ENCODE results near the gene AP2M1.
"Not testable (repeated sequence)": the region's sequence is repeated elsewhere in the genome, so short reads cannot be mapped to it uniquely, and the experiment has no call there.

The AP2M1 gene

DNA sequence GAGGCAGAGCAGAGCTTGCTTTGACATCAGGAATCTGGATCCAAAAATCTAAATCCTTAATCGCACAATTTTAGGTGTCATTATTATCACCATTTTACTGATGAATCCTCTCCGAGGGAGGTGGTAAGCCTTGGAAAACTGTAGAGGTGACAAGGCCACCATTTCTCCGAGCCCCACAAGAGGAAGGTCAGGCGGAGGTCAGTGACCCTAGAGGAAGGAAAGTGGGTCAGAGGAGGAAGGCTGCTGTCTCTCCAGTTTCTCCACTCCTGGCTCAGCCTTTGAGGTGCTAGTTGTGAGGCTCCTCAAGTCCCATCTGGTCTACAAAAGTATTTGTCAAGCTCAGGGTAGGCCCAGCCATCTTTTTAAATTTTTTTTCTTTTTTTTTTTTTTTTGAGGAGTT lies 16.3 kb upstream of the AP2M1 start:
- no peak for FAIRE-seq

DNA sequence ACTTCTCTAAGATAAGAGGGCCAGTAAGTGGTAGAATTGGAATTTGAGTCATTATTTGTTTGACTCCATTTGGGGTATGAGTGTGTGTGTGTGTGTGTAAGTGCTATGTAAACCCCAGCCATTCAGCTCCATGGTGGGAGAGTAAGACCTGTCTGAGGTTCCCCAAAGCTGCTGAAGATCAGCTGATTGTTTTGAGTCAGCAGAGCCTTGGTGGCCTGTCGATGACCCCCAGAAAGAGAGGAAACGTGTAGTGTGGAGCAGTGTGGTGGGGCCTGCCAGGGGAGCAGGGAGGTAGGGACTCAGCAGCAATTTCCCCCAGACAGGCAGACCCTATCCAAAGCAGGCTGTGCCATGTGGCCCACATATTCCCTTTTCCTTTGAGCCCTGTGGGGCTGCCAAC lies 14.2 kb upstream of the AP2M1 start:
- no peak for FAIRE-seq

DNA sequence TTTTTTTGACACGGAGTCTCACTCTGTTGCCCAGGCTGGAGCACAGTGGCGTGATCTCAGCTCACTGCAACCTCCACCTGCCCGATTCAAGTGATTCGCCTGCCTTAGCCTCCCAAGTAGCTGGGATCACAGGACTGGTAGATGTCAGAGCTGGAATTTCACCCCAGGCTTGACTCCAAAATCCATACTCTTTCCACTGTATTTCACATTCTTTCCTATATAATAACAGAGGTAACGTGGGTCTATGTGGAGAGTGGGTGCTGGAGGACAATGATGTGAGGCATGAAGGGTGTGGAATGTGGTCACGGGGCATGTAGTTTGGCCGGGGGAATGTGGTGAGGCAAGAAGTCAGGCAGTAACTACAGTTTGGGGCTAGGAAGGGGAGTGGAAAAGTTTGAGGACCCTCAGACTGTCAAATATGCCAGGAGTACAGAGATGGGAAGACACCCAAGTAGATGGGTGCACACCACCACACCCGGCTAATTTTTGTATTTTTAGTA lies 12.0 kb upstream of the AP2M1 start:
- not testable (repeated sequence) for FAIRE-seq

DNA sequence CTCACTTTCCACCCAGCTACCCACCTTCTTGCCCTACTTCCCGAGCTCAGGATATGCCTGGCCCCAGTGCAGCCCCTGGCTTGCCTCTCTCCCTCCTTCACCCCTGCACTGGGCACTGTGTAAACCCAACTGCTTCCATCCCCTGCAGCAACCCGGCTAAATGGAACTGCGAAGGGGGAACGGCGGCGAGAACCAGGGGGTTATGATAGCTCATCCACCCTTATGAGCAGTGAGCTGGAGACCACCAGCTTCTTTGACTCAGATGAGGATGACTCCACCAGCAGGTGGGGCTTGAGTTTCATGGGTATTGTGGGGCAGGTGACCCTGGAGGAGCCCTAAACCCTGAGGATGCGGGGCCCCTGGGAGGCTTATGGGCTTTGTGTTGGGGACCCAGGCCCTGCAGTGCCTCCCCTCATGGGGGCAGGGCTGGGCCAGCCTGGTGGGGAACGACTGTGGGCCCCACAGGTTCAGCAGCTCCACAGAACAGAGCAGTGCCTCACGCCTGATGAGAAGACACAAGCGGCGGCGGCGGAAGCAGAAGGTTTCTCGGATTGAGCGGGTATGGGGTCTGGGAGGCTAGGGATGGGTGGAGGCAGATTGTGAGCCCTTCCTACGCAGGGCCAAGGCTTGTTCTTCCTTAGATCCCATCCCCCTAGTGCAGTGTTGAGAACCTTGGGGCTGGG lies 9.9 kb upstream of the AP2M1 start:
- no peak for FAIRE-seq

DNA sequence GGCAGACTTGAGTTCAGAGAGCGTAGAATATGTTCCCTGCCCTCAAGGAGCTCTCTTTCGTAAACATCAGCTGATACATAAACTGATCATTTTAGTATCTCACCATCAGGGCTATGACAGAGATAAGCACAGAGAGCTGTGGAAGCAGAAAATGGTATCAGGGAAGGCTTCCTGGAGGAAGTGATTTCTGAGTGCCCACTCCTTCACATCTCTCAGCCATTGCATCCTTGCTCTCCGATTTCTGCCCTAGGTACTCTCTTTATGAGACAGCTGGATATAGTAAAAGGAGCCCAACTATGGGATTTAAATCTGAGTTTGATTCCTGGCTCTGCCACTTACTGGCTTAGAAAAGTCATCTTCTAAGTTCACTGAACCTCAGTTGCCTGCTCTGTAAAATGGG lies 9.1 kb upstream of the AP2M1 start:
- no peak for FAIRE-seq

DNA sequence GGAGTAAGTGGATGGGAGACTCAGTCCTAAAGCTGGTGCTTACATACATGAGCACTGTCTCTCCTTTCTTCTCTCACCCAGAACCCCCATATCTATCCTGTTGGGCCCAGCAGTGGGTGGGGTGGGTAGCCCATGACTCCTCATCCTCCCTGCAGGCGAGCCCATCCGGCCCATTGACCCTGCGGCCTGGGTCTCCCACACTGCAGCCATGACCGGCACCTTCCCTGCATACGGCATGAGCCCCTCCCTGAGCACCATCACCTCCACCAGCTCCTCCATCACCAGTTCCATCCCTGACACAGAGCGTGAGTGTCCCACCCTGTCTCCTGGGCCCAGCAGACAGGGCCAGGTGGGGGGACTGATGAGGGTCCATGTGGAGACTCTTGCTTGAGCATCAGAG lies 8.0 kb upstream of the AP2M1 start:
- FAIRE-seq, result no peak

DNA sequence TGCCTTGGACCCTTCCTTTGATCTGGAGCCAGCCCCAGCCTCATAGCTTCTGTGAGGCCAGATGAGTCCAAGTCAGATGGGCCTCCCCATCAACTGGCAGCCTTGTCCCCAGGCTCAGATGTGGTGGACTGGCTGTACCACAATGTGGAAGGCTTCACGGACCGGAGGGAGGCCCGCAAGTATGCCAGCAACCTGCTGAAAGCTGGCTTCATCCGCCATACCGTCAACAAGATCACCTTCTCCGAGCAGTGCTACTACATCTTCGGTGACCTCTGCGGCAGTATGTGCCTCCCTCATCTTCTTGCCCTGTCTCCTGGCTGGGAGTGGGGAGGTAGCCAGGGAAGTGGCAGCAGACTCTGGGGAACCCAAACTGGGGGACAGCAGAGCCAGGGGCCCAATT lies 6.9 kb upstream of the AP2M1 start:
- FAIRE-seq, result no peak

DNA sequence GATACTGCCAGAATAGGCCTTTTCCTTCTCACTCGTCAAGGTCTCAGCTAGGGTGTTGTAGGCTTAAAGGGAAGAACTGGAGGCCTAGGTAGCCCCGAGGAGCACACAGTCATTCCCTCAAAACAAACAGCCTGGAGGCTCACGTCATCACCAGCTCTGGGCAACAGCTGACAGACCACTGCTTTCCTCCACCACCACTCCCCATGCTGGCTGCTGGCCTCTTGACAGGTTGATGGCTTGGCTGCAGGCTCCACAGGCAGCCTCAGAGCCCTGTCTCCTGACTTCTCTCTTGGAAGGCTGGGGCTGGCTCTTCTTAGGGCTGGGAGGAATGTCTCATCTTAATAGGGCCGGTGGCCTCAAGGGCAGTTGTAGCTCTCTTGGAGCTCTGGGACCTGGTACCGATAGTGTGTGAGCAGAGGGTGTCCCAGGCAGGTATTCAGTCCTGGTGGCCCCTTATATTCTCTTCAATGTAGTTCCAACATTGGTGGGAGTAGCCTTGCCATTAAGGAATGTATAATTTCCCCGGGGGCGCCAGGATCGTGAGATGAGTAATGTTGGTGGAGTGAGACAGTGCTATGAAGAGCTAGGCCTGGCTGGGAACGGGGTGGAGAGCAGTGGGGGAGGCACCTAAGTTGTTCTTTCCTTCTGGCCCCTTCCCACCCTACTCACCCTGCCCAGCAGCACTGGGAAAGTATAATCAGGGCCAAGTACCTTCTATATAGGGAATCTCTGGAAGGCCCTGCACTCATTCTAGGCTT lies 6.1 kb upstream of the AP2M1 start:
- no peak for FAIRE-seq

DNA sequence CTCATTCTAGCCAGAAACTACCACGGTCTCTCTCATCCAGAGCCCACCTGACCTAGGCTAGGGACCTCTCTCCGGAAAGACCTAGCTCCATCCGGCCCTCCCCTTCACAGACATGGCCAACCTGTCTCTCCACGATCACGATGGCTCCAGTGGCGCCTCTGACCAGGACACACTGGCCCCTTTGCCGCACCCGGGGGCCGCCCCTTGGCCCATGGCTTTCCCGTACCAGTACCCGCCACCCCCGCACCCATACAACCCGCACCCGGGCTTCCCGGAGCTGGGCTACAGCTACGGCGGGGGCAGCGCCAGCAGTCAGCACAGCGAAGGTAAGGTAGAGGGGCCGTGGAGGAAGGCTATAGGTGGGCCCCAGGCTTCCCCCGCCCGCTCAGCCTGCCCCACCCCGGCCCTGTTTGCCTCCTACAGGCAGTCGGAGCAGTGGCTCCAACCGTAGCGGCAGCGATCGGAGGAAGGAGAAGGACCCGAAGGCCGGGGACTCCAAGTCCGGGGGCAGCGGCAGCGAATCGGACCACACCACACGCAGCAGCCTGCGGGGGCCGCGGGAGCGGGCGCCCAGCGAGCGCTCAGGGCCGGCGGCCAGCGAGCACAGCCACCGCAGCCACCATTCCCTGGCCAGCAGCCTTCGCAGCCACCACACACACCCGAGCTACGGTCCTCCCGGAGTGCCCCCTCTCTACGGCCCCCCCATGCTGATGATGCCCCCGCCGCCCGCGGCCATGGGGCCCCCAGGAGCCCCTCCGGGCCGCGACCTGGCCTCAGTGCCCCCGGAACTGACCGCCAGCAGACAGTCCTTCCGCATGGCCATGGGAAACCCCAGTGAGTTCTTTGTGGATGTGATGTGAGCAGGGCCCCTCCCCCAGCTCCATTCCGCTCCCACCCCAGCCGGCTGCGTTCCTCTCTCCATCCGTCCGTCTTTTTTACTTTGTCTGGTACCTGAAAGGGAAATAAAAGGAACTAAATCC lies 4.5 kb upstream of the AP2M1 start:
- no peak for FAIRE-seq

DNA sequence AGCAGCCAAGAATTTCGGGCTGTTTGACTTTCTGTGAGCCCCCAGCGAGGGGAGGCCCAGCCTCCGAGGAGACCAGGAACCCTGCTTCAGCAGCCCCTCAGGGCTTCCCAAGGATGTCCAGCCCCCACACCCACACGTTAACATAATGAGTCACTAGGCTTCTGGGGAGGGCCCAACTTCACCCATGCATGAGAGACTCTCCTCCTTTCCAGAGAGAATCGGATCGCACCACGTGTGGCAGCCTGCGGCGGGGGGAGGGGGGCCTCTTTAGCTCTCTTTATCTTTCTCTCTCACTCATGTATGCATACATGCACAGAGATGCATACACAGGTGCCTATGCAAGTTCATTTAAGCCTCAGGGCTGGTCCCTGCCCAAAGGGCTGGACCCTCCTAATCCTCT lies 3.1 kb upstream of the AP2M1 start:
- no peak for FAIRE-seq

DNA sequence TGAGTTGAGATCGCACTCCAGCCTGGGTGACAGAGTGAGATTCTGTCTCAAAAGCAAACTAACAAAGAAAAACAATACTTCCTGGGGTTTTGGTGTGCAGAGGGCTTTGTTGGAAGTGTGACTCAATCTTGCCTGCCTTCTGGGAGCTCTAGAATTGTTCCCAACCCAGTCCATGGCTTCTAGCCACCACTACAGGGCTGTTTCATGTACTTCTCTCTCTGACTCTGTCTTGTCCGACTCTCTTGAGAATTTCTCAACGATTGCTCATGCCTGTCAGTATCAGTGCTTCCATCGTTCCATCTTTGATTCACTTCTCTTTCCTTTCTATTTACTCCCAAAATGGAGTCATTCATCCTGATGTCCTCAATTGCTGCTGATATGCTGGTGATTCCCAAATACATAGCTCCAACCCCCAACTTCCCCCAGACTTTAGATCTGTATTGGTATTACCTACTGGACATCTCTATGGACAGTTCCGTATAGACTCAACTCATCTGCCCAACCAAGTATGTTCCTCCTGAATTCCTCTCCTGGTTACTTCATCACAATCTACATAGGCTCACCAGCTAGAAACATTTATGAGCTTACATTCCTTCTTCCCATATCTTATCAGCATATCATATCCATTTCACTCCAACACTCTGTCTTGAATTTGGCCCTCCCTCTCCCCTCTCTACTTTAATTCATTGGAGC lies 1.8 kb upstream of the AP2M1 start:
- FAIRE-seq, result no peak

DNA sequence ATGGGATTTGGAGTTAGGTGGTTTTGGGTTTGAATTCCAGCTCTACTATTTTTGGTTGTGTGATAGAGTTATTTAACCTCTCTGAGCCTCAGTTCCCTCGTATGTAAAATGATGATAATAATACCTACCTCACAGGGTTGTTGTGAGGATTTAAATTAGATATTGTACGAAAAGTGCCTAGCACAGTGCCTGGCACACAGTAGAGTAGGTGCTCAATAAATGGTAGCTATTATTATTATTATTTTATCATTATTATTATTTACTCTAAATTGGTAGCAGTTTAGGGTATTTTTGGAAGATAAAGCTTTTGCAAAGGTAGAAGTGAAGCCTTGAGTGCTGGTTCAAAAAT lies 1.3 kb upstream of the AP2M1 start:
- no peak for FAIRE-seq

DNA sequence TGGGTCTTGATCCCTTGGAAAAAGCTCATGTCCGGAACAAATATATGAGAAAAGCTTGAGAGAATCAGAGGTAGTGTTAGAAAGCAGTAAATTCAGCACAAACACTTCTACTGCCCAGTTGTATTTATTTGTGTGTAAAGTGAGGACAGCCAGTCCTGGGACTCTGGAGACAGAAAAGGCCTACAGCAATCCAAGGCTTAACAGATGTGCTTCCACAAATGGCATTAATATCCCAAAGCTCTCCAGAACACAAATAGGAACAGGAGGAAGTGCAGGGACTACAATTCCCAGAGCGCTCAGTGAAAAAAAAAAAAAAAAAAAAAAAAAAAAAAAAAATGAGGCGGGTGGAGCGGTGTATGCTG lies 390 bp upstream of the AP2M1 start:
- FAIRE-seq, result no peak

DNA sequence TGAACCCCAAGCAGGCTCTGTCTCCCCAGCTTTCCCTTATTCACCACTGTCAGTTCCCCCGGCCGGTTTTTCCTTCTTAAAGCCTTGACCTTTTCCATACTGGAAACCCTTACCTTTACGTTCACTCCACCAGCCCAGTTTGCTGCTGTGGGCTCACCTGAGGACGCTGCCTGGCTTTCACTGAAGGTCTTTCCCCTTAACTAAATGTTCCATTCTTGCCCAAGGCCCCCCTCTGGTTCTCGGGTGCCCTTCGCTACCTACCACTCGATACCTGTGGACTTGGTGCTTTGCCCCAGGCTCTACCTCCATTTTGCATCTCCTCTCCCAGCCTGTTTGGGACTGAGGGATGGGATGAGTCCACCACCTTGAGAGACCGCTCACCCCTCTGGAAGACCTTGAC lies 851 bp downstream of the AP2M1 start:
- FAIRE-seq, result no peak

DNA sequence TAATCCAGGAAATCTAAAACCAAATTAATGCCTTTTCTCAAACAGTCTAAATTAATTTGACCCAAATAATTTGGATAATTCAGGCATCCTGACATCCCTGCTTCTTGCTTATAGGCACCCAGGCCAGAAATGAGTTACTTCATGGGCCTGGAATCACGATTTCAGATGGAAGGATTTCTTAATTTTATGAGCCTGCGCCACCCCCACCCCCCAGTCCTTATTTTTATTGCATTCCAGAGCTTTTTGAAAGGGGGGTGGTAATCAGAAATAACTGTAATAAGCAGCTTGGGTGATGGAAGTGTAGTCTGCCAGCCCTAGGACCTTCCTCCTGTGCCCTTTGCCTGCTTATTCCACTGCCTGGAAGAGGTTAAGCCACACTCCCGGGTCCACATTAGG lies 1.3 kb downstream of the AP2M1 start:
- no peak for FAIRE-seq

DNA sequence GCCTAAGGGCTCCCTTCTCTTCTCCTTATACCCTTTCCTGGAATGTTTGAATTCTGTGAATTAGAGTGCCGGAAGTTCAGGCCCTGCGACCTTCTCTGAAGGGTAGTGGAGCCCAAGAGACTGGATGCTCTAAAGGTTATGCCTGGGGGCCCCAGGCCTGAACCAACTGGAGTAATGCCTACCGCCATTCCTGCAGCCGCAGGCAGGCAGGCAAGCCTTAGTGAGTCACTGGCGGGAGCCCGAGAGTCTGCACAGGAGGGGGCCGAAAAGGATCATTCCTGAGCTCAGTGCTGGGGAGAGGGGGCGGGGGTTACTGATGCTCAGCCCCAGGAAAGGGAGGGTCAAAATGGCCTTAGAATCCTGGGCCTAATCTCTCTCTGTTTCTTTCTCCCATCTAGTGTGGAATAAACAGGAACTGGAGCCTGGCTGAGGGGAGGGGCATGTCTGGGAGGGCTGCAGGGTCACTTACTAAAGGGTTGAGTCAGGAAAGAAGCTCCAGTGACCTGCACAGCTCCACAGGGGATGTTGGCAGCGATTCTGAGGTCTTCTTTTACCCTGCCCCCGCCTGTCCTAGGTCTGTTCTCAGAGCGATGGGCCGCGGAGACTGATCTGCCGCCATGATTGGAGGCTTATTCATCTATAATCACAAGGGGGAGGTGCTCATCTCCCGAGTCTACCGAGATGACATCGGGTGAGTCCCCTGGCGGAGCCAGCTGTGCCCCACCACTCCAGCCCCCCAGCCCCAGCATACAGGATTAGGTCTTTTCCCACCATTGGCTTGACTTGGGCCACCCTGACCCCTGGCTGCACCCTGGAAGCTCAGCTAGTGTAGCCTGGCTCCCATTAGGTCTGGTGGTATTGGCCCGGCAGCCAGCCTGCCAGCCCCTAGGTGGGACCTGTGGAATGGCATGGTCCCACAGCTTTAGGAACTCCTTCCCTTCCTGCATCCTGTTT lies 2.0 kb downstream of the AP2M1 start:
- FAIRE-seq, result no peak

DNA sequence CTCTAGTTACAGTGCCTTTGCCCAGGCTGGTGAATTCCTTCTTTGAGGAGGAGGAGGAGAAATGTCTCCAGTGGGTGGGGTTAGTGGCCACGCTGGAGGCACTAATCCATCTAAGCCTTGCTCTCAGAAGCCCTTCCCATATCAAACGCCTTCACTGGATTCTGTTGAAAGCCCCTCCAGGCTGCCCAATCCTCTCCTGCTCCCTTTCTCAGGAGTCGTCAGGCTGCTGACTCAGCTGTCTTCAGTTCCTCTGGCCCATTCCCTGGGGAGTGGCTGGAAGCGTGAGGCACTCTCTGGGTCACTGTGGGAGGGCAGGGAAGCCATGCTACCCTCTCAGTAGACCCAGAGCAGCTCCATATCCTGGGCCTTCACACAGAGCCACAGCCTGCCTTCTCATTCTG lies 2.7 kb downstream of the AP2M1 start:
- FAIRE-seq, result no peak

DNA sequence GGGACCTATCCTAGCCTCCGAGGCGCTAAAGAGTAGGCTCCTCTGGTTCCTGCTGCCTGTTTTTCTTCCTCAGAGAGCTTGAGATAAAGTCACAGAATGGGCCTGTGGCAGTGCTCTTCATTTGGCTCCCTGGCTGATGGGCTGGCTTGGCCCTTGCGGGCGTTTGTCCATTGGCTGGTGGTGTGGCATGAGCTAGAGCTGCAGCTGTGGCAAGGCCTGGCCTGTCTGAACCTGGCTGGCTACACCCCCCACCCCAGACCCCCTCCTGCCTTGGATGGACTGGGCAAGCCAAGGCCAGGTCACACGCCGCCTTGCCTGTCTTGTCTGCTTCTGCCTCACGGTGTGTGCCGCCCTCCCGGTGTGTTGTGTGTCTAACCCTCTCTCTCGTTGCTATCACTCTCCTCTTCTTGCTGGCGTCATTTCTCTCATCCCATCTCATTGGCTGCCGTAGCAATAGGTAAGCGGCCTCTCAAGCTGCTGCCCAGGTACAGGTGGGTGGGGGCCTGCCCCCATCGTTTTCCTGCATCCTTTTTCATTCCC lies 3.2 kb downstream of the AP2M1 start:
- FAIRE-seq, result no peak

DNA sequence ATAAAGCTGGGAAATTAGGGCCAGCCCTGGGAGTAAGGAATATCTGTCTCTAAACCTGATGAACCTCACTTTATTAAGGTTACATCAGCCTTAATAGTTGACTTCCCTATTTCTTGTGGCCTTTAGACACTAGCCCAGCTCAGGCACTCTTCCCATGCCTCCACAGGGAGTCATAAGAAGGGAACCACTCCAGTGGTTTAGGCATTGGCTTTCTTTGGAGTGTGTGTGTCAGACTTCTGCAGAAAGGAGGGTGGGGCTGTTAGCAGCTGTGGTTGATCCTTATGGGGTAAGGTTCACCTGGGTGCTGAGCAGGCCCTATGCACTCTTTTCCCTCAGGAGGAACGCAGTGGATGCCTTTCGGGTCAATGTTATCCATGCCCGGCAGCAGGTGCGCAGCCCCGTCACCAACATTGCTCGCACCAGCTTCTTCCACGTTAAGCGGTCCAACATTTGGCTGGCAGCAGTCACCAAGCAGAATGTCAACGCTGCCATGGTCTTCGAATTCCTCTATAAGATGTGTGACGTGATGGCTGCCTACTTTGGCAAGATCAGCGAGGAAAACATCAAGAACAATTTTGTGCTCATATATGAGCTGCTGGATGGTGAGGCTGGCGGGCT lies 4.0 kb downstream of the AP2M1 start:
- FAIRE-seq, result no peak

DNA sequence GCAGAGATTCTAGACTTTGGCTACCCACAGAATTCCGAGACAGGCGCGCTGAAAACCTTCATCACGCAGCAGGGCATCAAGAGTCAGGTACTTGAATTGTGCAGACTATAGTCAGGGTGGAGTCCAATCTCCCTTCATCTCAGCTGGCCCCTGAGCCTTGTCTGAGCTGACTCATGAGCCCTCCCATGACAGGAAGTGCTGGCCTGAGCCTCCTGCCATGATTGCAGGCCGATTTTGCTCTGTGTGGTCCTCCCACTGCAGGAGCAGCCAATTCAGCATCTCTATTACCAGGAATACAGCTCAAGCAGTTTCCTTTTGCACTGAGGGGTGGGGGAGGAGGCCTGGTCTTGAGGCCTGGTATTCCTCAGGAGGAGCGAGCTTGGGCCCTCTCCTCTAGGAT lies 5.5 kb downstream of the AP2M1 start:
- no peak for FAIRE-seq

DNA sequence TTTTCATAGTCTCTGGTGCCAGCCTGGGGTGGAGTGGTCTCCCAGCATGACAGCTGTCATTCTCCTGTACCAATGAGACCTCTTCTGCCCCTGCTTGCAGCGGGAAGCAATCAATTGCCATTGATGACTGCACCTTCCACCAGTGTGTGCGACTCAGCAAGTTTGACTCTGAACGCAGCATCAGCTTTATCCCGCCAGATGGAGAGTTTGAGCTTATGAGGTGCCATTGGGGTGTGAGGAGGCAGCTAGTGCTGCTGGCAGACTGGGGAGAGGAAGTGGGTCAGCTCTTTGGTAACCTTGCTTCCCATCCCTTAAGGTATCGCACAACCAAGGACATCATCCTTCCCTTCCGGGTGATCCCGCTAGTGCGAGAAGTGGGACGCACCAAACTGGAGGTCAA lies 6.9 kb downstream of the AP2M1 start:
- FAIRE-seq, result no peak

All from endometrium (tissue), 2 donors.